HG02852 (cell line): ENCODE data around the gene RYR1.

Experiments used
- ATAC-seq: cut with Tn5 transposase; IDR thresholded peaks from one replicate; pipeline ENCODE4 v1.9.1; 2021; ENCODE audit warnings: mild to moderate bottlenecking, moderate library complexity; ENCODE audit not compliant: unreplicated experiment

RYR1 gene

DNA sequence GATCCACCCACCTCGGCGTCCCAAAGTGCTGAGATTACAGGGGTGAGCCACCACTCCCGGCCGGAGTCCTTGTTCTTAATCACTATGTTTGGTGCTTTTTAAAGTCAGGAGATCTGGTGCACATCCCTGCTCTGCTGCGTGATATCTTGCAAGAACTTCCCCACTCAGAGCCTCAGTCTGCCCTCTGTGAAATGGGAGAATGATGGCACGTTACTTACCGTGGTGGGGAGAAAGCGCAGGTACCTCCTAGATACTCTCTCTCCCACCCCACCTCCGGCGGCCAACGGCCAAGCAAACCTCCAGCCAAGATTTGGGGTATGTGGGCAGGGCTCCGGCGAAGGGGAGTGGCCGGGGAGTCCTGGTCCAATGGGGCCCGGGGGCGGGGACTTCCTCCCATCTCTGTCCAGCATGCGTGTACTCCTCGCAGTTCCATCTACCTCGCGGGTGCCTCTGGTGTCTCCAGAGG is at the start of gene RYR1:
Gene RYR1, plus strand, starts transcription at position 424 of the 466 bp plus-strand sequence. CDS start 139 bp downstream, outside the sequence.
- no peak for ATAC-seq

DNA sequence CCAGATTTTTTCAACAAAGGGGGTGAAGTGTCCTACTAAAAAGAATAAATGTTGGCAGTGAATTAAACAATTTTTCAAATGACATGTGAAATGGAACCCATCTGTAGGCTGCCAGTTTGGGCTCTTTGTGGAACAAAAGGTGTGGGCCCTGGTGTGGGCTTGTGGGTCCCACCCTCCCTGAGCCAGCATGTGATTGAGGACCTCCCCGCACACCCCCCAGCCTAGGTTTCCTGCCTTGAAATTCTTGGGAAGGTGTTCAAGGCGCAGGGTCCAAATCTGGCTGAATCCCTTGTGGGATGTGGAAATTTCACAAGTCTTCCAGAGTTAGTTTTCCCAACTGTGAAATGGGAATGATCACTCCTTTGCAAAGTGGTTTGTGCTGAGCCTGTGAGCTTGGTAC is 49.7 kb upstream of the RYR1 start:
- ATAC-seq, result no peak

DNA sequence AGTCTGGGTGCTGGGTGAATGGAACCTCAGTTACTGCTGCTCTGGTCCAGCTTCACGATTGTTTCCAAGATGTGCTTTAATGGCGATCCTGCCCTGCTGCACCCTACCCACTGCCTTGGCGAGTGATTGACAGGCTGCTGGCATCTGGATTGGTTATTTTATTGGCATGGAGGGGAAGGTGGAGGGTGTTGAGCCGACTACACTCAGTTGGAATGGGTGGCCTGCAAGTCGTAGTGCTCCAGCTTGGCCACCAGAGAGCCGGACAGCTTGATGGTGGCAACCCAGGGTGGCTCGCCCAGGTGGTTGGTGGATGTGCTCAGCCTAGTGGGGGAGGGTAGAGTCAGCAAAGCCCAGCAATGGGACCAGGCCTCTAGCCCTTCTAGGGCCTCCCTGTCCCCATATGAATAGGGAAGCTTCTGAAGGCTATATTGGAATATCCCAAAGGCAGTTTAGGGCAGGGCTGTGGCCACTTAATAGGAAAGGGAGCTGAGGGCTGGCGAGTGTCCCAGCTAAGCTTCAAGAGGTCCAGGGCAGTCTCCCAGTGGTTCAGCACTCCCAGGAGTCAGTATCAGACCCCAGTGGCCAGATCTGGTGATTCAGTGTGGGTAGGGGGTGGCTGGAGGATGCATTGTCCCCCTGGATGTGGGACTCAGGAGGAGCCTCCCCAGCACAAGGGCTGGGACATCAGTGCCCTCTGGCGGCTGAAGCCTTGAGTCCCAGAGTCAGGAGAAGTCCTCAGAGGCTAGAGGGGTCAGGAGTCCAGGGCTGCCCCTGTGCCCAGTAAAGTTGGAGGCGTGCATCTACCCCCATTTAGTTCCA is 49.1 kb upstream of the RYR1 start:
- no peak for ATAC-seq

DNA sequence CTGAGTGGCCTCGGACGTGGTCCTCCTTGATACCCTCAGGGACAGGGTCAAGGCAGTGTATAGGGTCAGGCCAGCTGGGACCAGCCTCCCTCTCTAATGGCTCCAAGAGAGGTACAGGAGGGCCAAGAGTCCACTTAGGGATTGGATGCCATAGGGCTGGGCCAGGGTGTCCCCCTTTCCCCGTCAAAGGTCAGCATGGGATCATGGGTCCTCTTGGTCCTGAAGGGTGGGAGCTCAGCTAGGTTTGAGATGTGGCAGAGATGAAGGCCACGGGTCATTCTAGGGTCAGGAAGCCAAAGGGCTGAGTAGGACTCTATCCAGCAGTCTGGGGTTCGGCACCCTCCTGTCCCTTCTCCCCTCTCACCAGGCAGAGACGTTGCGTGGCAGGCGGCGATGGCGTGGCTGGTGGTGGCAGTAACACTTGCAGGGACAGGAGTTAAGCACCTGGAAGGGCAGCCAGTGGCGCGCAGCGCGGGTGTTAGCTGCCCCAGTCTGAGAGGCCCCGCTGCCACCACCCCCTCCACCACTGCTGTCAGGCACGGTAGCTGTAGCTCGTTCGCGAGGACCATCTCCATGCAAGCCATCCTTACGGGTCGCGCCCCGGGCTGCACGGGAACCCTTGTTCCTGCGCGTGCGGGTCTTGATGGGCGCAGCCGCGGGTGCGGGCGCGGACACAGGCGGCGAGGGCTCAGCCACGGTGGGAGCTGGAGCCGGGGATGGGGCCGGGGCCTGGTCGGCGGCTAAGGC is 48.3 kb upstream of the RYR1 start:
- ATAC-seq, result no peak

DNA sequence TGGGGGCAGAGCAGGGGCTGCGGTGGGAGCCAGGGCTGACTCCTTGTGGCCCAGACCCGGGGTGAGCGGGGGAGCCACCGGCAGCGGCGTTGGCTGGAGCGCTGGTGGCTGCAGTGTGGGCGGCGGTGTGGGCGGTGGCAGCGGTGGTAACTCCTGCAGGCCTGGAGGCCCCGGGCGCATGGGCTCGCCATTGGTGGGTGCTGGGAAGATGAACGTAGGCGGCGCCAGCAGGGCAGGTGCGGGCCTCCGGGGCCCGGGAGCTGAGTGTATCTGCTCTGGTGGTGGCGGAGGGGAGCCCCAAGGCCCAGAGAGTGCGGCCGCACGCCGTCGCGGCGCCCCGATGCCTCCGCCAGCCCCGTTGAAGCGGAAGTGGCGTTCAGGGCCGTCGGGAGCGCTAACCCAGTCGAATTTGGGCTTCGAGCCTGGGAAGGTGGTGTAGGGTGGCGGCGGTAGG is 47.7 kb upstream of the RYR1 start:
- ATAC-seq, result no peak

DNA sequence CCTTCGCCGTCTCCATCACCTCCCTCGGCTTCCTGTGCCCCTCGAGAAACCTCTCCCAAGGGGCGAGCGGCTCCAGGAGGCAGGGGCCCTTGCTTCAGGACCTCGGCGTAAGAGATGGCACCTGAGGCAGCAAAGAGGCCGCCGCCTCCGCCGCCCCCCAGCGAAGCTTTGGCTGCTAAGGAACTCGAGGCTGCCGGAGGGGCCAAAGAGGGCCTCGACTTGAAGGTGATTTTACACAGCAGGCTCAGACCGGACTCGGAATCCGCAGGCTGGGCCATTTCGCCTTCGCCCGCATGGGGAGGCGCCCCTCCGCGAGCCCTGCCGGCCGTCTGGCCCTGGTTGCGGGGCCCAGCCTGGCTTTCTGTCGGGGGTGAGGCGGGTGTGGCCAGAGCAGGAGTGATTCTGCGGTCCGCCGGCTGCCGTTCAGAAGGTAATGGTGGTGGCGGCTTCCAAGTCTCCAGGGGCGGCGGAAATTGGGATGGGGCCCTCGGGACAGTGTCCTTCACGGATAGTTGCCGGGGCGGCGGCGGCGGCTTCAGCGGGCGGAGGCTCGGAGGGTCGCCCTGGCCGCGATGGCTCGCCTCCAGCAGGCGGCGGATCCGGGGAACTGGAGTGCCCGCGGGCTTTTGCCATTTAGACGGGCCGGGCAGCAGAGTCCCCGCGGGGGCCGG is 47.1 kb upstream of the RYR1 start:
- no peak for ATAC-seq

DNA sequence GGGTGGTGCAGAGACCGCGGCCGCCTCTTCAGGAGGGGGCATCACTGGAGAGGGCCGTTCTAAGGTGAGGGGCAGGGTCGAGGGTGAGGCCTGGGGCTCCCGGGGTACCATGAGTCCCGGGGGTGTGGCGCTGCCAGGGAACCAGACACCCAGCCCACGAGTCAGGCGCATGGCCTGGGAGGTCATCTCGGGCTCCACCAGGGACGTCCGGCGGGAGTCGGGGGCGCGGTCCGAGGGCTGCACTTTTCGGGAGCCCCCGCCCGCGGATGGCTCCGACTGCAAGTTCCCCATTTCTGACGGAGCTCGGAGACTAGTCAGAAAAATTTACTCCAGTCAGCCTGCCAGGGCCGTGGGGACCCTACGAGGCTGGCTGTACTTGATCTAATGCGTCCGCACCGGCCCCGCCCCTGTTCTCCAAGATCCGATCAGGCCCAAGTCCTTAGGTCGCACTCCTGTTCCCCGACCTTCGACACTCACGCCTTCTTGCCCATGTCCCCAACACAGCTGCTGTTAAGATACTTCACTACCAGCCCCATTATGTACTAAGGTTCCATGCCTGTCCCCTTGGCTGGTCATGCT is 46.4 kb upstream of the RYR1 start:
- ATAC-seq, result no peak

DNA sequence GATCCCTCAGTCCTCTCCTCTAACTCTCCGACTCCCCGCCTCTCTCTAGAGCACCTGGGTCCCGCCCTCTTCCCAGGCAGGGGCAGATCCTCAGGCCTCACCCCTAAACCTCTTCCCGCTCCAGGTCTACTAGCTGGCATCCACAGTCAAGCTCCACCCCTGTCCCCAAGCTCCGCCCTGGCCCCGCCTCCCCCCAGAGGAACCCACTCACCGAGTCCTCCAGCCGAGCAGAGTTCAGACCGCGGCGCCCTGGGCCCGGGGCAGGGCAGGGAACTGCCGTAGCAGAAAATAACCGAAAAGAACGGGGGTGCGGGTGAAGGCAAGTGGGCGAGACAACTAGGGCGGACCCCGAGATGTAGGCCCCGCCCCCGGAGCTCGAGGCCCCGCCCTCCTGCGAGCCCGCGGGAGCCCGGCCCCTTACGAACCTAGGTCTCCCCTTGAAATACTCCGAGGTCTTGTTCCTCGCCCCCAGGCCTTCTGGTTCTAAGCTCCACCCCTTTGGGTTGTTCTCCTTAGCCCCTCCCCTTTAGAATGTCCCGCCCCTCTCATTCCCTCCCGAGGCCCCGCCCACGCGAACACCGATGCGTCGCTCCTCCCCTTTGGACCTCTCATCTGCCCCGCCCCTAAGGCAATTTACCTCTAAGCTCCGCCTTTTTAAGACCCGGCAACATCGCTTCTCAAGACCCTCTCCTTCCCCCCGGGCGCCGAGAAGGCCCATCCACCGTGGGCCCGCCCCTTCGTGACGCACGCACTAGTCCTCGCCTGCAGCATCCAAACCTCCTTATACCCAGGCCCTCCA is 45.7 kb upstream of the RYR1 start, which contains the start of gene GGN:
Gene GGN, minus strand, starts transcription at position 485 of the 799 bp plus-strand sequence. CDS start 773 bp downstream, outside the sequence.
- ATAC-seq, result peak; percentile 47

DNA sequence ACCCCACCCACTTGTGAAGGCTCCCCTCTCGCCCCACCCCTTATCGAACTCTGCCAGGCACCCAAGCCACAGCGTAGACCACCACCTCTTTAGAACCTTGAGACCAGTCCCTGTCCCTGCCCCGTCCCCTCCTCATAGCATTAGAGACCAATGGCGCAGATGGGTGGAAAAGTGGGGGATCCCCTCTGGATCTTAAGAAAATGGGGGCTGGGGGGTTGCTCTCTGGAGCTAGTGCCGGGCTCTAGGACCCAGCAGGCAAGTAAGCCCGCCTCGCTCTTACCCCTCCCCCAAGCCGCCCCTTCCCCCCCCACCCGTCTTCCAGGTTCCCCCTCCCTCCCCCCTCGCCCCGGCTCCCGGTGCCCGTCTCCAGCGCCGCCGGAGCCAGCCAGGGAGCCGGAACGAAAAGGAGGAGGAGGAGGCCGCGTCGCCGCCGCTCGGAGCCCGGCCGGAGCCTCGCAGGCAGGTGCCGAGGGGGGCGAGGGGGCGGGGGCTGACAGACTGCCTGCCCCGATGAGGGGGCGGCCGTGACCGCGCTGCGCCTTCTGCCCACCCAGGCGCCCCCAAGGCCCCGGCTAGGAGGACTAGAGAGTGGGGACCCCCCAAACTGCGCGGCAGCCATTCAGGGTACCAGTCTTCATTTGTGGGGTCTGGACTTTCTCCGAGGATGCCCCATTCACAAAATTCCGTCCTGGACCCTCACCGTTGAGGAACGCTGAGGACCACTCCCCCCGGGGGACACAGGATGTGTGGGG is 45.0 kb upstream of the RYR1 start, which contains the start of gene SPRED3:
Gene SPRED3, plus strand, starts transcription at position 349 of the 752 bp plus-strand sequence. CDS start 1,606 bp downstream, outside the sequence.
- ATAC-seq, result no peak

DNA sequence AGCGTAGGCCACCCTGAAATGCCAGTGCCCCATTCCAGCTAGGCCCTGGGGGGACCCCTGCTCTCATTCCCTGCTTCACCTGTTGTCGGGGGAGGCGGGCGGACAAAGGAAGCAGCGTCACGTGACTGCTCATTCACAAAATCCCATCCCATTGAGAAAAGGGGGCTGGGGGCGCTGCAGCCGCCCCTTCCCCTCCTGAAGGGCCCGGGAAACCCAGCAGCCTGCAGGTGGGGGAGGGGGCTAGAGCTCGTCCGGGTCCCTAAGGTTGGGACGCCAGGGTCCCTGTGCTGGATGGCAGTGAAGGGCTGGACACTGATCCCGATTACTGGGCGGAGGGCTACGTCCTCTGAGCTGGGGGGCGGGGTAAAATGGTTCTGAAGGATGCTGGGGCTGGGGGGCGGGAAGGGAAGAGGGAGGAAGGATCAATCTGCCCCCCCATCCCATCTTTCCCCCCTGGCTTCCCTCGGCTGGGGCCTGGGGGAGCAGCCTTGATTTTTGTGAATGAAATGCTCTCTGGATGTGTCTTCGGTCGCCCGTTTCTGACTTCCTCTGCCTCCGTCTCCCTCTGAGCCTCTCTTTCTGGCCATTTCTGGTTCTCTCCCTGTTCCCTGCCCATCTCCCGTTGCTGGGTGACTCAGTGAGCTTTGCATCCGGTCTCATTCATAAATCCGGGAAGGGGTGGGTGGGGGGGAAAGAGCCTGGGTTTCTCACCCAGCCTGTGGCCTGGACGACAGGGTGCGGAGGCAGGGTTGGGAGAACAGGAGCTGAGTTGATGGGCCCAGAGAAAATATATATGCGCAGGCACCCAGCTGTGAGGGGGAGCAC is 44.2 kb upstream of the RYR1 start:
- no peak for ATAC-seq

DNA sequence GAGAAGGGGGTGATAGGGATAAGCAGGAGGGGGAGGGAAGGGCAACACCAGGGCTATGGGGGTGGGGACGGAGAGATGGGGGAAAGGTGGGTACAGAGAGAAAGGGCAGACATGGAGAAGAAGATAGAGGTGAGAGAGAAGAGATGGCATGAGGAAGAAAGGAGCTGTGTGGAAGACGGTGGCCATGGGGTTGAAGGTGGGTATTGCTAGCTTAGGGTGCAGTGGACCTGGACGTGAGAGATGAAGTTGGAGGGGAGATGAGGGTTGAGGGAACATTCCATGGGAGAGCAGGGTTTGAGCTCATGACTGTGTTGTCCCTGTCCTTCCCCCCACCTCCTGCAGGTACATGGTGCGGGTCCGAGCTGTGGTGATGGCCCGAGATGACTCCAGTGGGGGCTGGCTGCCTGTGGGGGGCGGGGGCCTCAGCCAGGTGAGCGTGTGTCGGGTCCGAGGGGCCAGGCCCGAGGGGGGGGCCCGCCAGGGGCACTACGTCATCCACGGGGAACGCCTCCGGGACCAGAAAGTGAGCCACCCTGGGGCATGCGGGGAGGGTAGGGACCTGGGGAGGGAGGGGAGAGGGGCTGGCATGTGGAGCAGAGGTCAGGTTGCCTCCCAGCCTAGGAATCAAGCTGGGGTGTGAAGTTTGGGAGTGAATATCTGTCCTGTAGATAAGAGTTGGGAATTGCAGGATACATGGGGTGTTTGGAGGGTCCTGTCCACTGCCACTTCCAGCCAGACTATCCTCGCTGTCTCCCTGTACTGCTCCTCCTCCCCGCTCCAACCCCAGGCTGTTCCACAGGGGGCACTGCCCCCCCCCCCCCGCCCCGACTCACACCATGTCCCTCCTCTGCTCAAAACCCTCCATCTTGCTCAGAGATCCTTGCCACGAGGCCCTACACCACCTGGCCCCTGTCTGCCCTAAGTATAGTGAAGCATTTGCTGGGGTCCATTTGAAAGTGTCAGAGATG is 43.2 kb upstream of the RYR1 start:
- no peak for ATAC-seq

DNA sequence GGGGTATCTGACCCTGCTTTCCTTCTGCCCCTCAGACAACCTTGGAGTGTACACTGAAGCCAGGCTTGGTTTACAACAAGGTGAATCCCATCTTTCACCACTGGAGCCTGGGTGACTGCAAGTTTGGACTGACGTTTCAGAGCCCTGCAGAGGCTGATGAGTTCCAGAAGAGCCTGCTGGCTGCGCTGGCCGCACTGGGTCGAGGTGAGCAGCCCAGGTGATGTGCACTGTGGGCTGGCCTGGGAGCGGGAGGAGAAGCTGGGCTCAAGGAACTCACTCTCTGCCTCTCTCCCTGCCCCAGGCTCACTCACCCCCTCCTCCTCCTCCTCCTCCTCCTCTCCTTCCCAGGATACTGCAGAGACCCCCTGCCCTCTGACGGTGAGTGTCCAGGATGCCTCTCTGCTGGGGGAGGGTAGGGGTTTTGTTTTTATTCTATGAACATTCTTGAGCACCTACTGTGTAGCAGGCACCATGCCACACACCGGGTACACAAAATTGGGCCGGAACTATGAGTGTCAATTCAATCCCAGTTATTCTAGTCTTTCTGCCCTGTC is 41.5 kb upstream of the RYR1 start:
- ATAC-seq, result no peak

DNA sequence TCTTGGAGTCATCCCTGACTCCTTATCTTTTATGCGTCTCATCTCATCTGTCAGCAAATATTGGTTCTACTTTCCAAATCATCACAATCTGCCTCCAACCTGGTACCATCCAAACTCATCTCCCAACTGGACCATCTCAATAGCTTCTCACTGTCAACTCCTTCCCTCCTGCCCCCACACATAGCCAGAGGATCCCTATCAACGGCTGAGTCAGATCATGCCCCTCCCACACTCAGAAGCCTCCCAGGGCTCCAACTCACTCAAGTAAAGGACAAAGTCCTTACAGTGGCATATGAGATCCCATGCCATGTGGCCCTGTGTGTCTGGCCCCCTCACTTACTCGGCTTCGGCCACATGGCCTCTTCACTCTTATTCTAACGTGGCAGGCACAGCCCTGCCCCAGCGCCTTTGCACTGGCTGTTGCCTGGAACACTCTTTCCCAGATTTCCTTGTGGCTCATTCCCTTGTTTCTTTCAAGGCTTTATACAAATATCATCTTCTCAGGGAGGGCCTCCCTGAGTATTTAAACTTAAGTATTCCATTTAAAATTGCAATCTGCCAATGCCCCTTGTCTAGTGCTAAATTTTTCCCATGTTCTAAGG is 40.7 kb upstream of the RYR1 start:
- ATAC-seq, result no peak

DNA sequence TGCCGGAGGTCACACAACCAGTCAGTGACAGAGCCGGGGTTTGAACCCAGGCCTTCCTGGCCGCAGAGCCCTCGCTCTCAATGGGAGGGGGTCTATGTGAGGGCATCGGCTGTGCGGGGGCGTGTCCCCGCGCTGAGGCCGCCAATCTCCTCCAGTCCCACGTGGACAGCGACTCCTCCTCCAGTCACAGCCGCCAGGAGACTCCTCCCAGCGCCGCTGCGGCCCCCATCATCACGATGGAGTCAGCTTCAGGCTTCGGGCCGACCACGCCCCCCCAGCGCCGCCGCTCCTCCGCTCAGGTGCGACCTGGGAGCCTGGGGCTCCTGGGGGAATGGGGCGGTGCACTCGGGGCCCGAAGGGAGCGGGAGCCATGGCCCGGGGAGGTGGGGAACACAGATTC is 39.0 kb upstream of the RYR1 start:
- ATAC-seq, result no peak

DNA sequence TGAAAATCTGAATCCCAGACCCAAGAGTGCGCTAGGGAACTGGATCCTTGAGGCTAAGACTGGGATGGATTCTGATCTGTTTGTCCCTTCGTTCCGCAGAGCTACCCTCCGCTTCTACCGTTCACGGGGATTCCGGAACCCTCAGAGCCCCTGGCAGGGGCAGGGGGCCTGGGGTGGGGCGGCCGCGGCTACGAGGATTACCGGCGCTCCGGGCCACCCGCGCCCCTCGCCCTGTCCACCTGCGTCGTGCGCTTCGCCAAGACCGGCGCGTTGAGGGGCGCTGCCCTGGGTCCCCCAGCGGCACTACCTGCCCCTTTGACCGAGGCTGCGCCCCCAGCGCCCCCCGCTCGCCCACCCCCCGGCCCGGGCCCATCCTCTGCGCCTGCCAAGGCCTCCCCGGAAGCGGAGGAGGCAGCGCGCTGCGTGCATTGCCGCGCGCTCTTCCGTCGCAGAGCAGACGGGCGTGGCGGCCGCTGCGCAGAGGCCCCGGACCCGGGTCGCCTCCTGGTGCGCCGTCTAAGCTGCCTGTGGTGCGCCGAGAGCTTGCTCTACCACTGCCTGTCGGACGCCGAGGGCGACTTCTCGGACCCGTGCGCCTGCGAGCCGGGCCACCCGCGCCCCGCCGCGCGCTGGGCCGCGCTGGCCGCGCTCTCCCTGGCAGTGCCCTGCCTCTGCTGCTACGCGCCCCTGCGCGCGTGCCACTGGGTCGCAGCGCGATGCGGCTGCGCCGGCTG is 37.9 kb upstream of the RYR1 start:
- no peak for ATAC-seq

DNA sequence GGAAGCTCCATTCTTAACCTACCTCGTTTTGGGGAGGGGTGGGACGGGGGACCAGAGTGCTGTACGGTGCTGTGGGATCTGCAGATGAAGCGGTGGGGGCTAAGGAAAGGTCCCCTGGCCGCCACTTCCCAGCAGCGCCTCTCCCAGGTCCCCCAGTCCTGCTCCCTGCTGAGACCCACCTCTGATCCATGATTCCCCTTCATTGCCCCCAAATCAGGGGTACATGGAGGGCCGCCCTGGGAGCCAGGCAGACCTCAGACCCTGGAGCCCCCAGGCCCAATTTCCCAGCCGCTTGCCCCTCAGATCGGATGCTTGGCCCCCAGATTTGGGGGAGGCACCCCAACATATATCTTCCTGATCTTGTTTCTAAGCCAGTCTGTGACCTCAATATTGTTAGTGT is 34.4 kb upstream of the RYR1 start:
- no peak for ATAC-seq
